Bone marrow (tissue), 2 donors: ENCODE measurements around the gene HMGXB3.

Experiments
- DNase-seq, 2 donors: peaks; one replicate each; lab custom pipeline; 2025; lab: John Stamatoyannopoulos, UW

The HMGXB3 gene

GRCh38 chr5:150053713-150054392 lies 53.3 kb downstream of the HMGXB3 start:
- DNase-seq = no peak

- DNase-seq = no peak
Observed at GRCh38 chr5:150054569-150054968, 54.0 kb downstream of the HMGXB3 start.

- no peak for DNase-seq
Observed at GRCh38 chr5:150055326-150056074, 55.0 kb downstream of the HMGXB3 start.

GRCh38 chr5:150056075-150056443 lies 55.5 kb downstream of the HMGXB3 start:
- DNase-seq = no peak

GRCh38 chr5:150057052-150057451 lies 56.5 kb downstream of the HMGXB3 start:
- DNase-seq = no peak

- DNase-seq = no peak
Observed at GRCh38 chr5:150057511-150057910, 57.0 kb downstream of the HMGXB3 start.

- no peak for DNase-seq
Observed at GRCh38 chr5:150057996-150058395, 57.5 kb downstream of the HMGXB3 start.

- DNase-seq = peak; percentile 61 to 90
Observed at GRCh38 chr5:150058480-150059126, 58.1 kb downstream of the HMGXB3 start.

- no peak for DNase-seq
Observed at GRCh38 chr5:150059623-150060022, 59.1 kb downstream of the HMGXB3 start.

GRCh38 chr5:150060471-150060870 lies 59.9 kb downstream of the HMGXB3 start:
- no peak for DNase-seq

GRCh38 chr5:150061538-150061995 lies 61.0 kb downstream of the HMGXB3 start:
- DNase-seq = no peak

GRCh38 chr5:150062216-150062922 lies 61.8 kb downstream of the HMGXB3 start:
- no peak for DNase-seq

GRCh38 chr5:150063638-150064037 lies 63.1 kb downstream of the HMGXB3 start:
- no peak for DNase-seq

GRCh38 chr5:150064681-150065220 lies 64.2 kb downstream of the HMGXB3 start:
- no peak for DNase-seq

- DNase-seq = no peak
Observed at GRCh38 chr5:150065346-150065745, 64.8 kb downstream of the HMGXB3 start.

- DNase-seq = peak in 1 of 2 donors; percentile 22
Observed at GRCh38 chr5:150065886-150066285, 65.3 kb downstream of the HMGXB3 start.

GRCh38 chr5:150066436-150066835 lies 65.9 kb downstream of the HMGXB3 start:
- no peak for DNase-seq

- DNase-seq = peak in 1 of 2 donors; percentile 52
Observed at GRCh38 chr5:150066901-150067396, 66.4 kb downstream of the HMGXB3 start.

GRCh38 chr5:150067405-150067960 lies 66.9 kb downstream of the HMGXB3 start:
- DNase-seq = no peak

- no peak for DNase-seq
Observed at GRCh38 chr5:150068071-150068470, 67.5 kb downstream of the HMGXB3 start.

- DNase-seq = no peak
Observed at GRCh38 chr5:150068472-150068871, 67.9 kb downstream of the HMGXB3 start.
